ENCODE results near the gene KIAA0040.

GRCh38 chr1:175193527-175193910, 943 bp upstream of the KIAA0040 start:
- TF ChIP-seq CTCF (IDR thresholded peaks at IDR 0.05) (no peak), EZH2 (IDR thresholded peaks at IDR 0.05; ENCODE audit: borderline replicate concordance, insufficient read depth, low read depth, low read length, poor library complexity, severe bottlenecking) (no peak)

All from B cell (primary cell).